ENCODE measurements around the gene DNM1. TPM values are rescaled to one million over a fixed set of nuclear protein-coding genes. Genes with fewer than 3 reads are reported as not detected.
A peak's percentile ranks its signal among the peaks of the same experiment; 100 is the strongest.

DNM1 gene
- total RNA-seq, 2 experiments from 2014 or later, result 0.63 to 1.1 TPM

DNA sequence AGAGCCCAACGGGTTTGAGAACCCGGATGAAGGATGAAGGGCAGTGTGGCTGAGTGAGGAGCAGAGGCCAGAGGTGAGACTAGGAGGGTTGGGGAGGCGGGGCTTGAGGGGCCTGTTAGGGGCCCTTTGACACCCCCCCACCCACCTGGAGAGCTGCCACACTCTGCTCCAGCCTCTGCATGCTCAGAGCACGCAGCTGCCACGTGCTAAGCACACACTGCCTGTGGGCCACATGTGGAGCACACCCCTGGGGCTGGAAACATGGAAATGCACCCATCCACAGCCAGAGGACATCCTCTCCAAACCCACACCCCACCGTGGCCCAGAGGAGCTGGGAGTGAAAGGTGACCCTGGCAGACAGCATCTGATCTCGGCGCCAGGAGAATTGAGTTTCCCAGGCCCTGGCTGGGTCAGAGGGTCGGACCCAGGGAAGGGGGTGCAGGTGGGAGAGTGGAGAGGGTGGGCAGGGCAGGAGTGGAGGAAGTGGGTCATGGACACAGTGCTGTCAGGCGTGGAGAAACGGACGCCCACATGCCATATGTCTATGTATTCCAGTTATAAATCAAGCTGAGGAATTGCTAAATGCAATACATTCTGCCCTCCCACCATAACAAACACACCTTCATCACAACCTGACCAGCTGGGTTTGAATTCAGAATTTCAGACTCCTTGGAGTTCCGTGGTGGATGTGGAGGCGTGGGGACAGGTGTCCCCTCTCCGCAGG is 5.9 kb downstream of the DNM1 start:
- no peaks in the 10 kb centered on the region for H3K36me3 Mint-ChIP-seq
- H3K9me3 Mint-ChIP-seq, result no peaks in the 10 kb centered on the region
- H3K27ac Mint-ChIP-seq, result no peak overlapping the region
- no peak overlapping the region for H3K4me3 Mint-ChIP-seq
- intact Hi-C loops (cut with micrococcal nuclease), result no loop called here
- H3K27me3 Mint-ChIP-seq, result peaks cover 15% of the 10 kb centered on the region
- DNase-seq, result no peak
- H3K4me1 Mint-ChIP-seq (ENCODE audit: low read depth), result peaks cover 4% of the 10 kb centered on the region
- CTCF ChIA-PET, result no interaction called here
- POLR2A ChIA-PET, result no interaction called here

DNA sequence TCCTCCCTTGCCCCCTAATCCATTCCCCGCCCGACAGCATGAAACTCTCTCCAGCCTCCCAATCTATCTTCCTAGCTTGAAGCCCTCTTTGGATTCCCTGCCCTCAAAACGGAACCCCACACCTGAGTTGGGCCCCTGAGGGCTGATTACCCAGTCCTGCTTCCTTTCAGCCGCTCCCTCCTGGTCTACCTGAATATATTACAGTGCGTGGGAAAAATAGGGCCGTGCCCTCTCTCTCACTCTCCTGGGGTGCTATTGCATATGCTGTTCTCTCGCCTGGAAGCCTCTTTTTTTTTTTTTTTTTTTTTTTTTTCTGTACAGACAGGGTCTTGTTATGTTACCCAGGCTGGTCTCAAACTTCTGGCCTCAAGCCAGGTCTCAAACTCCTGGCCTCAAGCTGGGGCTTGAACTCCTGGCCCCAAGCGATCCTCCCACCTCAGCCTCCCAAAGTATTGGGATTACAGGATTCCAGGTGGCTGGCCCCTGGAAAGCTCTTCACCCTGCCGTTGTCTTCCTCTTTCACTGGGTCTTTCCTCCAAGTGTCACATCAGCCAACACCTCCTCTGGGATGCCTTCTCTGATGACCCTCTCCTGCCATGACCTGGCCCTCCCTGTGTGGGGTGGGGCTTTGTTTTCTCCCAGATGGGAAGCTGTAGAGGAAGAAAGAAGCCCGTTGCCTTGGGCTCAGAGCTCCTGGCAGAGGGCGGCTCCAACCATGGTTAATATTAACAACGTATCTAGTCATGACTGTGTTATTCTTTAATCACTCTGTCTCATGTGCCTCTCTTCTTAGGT is 8.2 kb downstream of the DNM1 start:
- no peak for DNase-seq
- H3K9me3 Mint-ChIP-seq, result no peaks in the 10 kb centered on the region
- CTCF ChIA-PET, result interaction anchor here (1.5 kb wide), 1 partner anchor 8 kb away, joined by 4 read pairs; the partner anchor contains the start of gene DNM1
- no peaks in the 10 kb centered on the region for H3K36me3 Mint-ChIP-seq
- intact Hi-C loops (cut with micrococcal nuclease), result no loop called here
- POLR2A ChIA-PET, result interaction anchor here (0.6 kb wide), 1 partner anchor 23 kb away, joined by 3 read pairs; no protein-coding TSS in a partner anchor
- peaks cover 7% of the 10 kb centered on the region for H3K27me3 Mint-ChIP-seq
- no peak overlapping the region for H3K27ac Mint-ChIP-seq
- H3K4me3 Mint-ChIP-seq, result no peak overlapping the region
- no peaks in the 10 kb centered on the region for H3K4me1 Mint-ChIP-seq (ENCODE audit: low read depth)

- H3K36me3 Mint-ChIP-seq, result no peaks in the 10 kb centered on the region
- H3K27ac Mint-ChIP-seq, result no peak overlapping the region
- no peak for DNase-seq
- intact Hi-C loops (cut with micrococcal nuclease), result no loop called here
- no peak overlapping the region for H3K4me3 Mint-ChIP-seq
- POLR2A ChIA-PET, result no interaction called here
- H3K4me1 Mint-ChIP-seq (ENCODE audit: low read depth), result no peaks in the 10 kb centered on the region
- no peaks in the 10 kb centered on the region for H3K9me3 Mint-ChIP-seq
- CTCF ChIA-PET, result interaction anchor here (1.5 kb wide), 1 partner anchor 8 kb away, joined by 4 read pairs; the partner anchor contains the start of gene DNM1
- H3K27me3 Mint-ChIP-seq, result peaks cover 7% of the 10 kb centered on the region
Measured at GRCh38 chr9:128211981-128212281, 8.8 kb downstream of the DNM1 start.

GRCh38 chr9:128213746-128214497 is 10.7 kb downstream of the DNM1 start:
- Mint-ChIP-seq H3K4me1 (ENCODE audit: low read depth) (peaks cover 11% of the 10 kb centered on the region), H3K9me3 (no peaks in the 10 kb centered on the region), H3K27ac (no peak overlapping the region), H3K27me3 (peaks cover 7% of the 10 kb centered on the region), H3K36me3 (no peaks in the 10 kb centered on the region), H3K4me3 (no peak overlapping the region)
- ChIA-PET CTCF (interaction anchor here (1.2 kb wide), 1 partner anchor 207 kb away, joined by 3 read pairs; the partner anchor contains the start of gene CERCAM), POLR2A (no interaction called here)
- intact Hi-C loops (cut with micrococcal nuclease), result no loop called here
- DNase-seq, result no peak

- H3K9me3 Mint-ChIP-seq, result no peaks in the 10 kb centered on the region
- H3K36me3 Mint-ChIP-seq, result no peaks in the 10 kb centered on the region
- H3K27me3 Mint-ChIP-seq, result peaks cover 7% of the 10 kb centered on the region
- H3K4me1 Mint-ChIP-seq (ENCODE audit: low read depth), result peaks cover 11% of the 10 kb centered on the region
- no peak overlapping the region for H3K27ac Mint-ChIP-seq
- no peak for DNase-seq
- no peak overlapping the region for H3K4me3 Mint-ChIP-seq
- POLR2A ChIA-PET, result no interaction called here
- intact Hi-C loops (cut with micrococcal nuclease), result no loop called here
- CTCF ChIA-PET, result interaction anchor here (1.2 kb wide), 1 partner anchor 206 kb away, joined by 3 read pairs; the partner anchor contains the start of gene CERCAM
Measured at GRCh38 chr9:128214571-128215490, 11.7 kb downstream of the DNM1 start.

- POLR2A ChIA-PET, result no interaction called here
- CTCF ChIA-PET, result no interaction called here
- peaks cover 11% of the 10 kb centered on the region for H3K4me1 Mint-ChIP-seq (ENCODE audit: low read depth)
- no peak overlapping the region for H3K4me3 Mint-ChIP-seq
- peaks cover 7% of the 10 kb centered on the region for H3K27me3 Mint-ChIP-seq
- H3K36me3 Mint-ChIP-seq, result no peaks in the 10 kb centered on the region
- no peak overlapping the region for H3K27ac Mint-ChIP-seq
- no peaks in the 10 kb centered on the region for H3K9me3 Mint-ChIP-seq
- intact Hi-C loops (cut with micrococcal nuclease), result no loop called here
- no peak for DNase-seq
Measured at GRCh38 chr9:128215491-128216409, 12.6 kb downstream of the DNM1 start.

DNA sequence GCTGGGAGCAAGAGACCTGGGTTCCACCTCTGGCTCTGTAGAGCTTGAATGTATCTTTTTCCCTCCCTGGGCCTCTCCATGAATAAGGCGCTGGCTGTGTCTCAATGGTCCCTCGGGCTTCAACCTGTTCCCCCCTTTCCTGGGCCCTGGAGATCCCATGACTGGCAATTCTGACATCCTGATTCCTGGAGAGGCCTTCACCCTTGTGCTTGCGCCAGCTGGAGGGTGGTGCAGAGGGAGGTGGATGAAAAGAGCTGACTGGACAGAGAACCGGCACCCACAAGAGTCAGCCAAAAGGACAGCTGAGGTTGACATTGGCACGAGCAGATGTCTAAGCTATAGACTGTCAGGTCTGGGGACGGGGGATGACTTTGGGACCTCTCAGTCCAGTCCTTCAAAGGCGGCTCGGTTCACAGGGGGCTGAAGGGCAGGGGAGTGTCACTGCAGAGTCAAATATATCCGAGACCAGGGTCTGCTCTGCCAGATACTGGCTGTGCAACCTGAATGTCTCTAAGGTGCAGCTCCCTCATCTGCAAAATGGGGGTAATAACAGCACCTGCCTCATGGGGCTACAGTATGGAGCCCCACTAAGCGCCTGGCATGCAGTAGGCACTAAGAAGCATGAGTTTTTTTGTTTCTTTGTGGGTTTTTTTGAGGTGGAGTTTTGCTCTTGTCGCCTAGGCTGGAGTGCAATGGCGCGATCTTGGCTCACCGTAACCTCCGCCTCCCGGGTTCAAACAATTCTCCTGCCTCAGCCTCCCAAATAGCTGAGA is 13.8 kb downstream of the DNM1 start:
- DNase-seq, result no peak
- Mint-ChIP-seq H3K4me1 (ENCODE audit: low read depth) (peaks cover 11% of the 10 kb centered on the region), H3K36me3 (no peaks in the 10 kb centered on the region), H3K9me3 (no peaks in the 10 kb centered on the region), H3K27me3 (peaks cover 7% of the 10 kb centered on the region), H3K27ac (no peak overlapping the region), H3K4me3 (no peak overlapping the region)
- POLR2A ChIA-PET, result no interaction called here
- intact Hi-C loops (cut with micrococcal nuclease), result no loop called here
- CTCF ChIA-PET, result interaction anchor here (0.6 to 0.9 kb wide), 3 partner anchors 26 to 238 kb away, joined by 3 to 4 read pairs (median 3); no protein-coding TSS in a partner anchor

- H3K36me3 Mint-ChIP-seq, result no peaks in the 10 kb centered on the region
- intact Hi-C loops (cut with micrococcal nuclease), result loop anchor here (1.0 to 2.0 kb wide), 3 partner anchors 25 to 58 kb away; partner anchors contain the start of genes GOLGA2 and SWI5
- no peaks in the 10 kb centered on the region for H3K9me3 Mint-ChIP-seq
- POLR2A ChIA-PET, result no interaction called here
- CTCF ChIA-PET, result interaction anchor here (0.6 to 1.4 kb wide), 4 partner anchors 18 to 59 kb away, joined by 3 to 7 read pairs (median 4); no protein-coding TSS in a partner anchor
- no peak for DNase-seq
- H3K27me3 Mint-ChIP-seq, result peaks cover 3% of the 10 kb centered on the region
- peaks cover 11% of the 10 kb centered on the region for H3K4me1 Mint-ChIP-seq (ENCODE audit: low read depth)
- H3K4me3 Mint-ChIP-seq, result peak overlapping the region; percentile 70
- no peak overlapping the region for H3K27ac Mint-ChIP-seq
Measured at GRCh38 chr9:128218172-128218517, 15.0 kb downstream of the DNM1 start.

DNA sequence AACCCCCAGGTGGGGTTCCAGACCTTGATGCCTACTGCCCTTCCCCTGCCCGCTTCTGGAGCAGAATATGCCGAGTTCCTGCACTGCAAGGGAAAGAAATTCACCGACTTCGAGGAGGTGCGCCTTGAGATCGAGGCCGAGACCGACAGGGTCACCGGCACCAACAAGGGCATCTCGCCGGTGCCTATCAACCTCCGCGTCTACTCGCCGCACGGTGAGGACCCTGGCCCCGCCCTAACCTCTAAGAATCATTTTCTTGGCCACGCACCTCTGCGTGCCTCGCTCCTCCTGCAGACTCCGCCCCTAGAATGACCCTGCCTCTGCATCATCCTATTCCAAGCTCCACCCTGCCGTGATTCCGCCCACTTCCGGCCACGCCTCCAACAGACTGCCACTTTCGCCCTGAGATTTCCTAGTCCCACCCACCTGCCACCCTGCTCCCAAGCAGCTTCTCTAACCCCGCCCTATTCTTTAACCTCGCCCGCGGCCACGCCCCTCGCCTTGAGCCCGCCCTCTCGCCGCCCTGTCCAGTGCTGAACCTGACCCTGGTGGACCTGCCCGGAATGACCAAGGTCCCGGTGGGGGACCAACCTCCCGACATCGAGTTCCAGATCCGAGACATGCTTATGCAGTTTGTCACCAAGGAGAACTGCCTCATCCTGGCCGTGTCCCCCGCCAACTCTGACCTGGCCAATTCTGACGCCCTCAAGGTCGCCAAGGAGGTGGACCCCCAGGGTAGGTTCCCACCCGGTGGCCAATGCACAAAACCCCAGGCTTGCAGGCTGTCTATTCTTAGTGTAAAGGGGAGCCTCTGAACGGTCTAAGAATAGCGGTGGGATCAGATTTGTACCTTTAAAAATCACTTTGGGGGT is 15.6 kb downstream of the DNM1 start:
- DNase-seq, result peak; percentile 99
- CTCF ChIA-PET, result interaction anchor here (0.6 to 1.4 kb wide), 3 partner anchors 18 to 32 kb away, joined by 3 to 7 read pairs (median 4); no protein-coding TSS in a partner anchor
- peaks cover 3% of the 10 kb centered on the region for H3K27me3 Mint-ChIP-seq
- no peak overlapping the region for H3K27ac Mint-ChIP-seq
- H3K36me3 Mint-ChIP-seq, result no peaks in the 10 kb centered on the region
- POLR2A ChIA-PET, result interaction anchor here (0.7 kb wide), 1 partner anchor 32 kb away, joined by 3 read pairs; no protein-coding TSS in a partner anchor
- H3K9me3 Mint-ChIP-seq, result no peaks in the 10 kb centered on the region
- peak overlapping the region; percentile 70 for H3K4me3 Mint-ChIP-seq
- intact Hi-C loops (cut with micrococcal nuclease), result loop anchor here (1.0 to 2.0 kb wide), 3 partner anchors 26 to 58 kb away; partner anchors contain the start of genes GOLGA2 and SWI5
- peaks cover 11% of the 10 kb centered on the region for H3K4me1 Mint-ChIP-seq (ENCODE audit: low read depth)

All from activated CD4-positive, alpha-beta memory T cell treated with anti-CD3 and anti-CD28 coated beads for 36 hours (primary cell).